Neural crest cell (in vitro differentiated cells): ENCODE data around the gene TMEM252. TPM values are rescaled to one million over a fixed set of nuclear protein-coding genes. Genes with fewer than 3 reads are reported as not detected.

ENCODE experiments used
- DNase-seq: peaks from one replicate; pipeline ENCODE4 v3.0.0; 2021; ENCODE audit warnings: low read depth, mixed read lengths, low spot score
- H3K27ac Mint-ChIP-seq: one replicate; pipeline ENCODE4 v1.8.0; 2021; ENCODE audit warnings: mild to moderate bottlenecking, mixed read lengths; ENCODE audit not compliant: unreplicated experiment
- H3K27me3 Mint-ChIP-seq: 2 replicates; pipeline ENCODE4 v1.8.0; 2021; ENCODE audit warnings: low read depth, mild to moderate bottlenecking, mixed read lengths
- H3K36me3 Mint-ChIP-seq: 2 replicates; pipeline ENCODE4 v1.8.0; 2021; ENCODE audit warnings: low read depth, mild to moderate bottlenecking, mixed read lengths
- H3K4me1 Mint-ChIP-seq: 2 replicates; pipeline ENCODE4 v1.8.0; 2021; ENCODE audit warnings: mixed read lengths
- H3K4me3 Mint-ChIP-seq: one replicate; pipeline ENCODE4 v1.8.0; 2021; ENCODE audit warnings: mild to moderate bottlenecking, mixed read lengths
- H3K9me3 Mint-ChIP-seq: 2 replicates; pipeline ENCODE4 v1.8.0; 2021; ENCODE audit warnings: mixed read lengths
- total RNA-seq: library from RNA; stranded (reverse); gene quantifications from 2 replicates; pipeline ENCODE4 v1.2.1, GENCODE V29; 2021
- TF ChIP-seq, protein P1 (sequence below): fragments of 200-600 bp; sonication (generic); conservative IDR thresholded peaks from 2 replicates; pipeline ENCODE4 v1.5.0; 2021; ENCODE audit warnings: antibody characterized with exemption, mild to moderate bottlenecking

The TMEM252 gene
- total RNA-seq, 1 donor from 2014 or later = not detected

DNA sequence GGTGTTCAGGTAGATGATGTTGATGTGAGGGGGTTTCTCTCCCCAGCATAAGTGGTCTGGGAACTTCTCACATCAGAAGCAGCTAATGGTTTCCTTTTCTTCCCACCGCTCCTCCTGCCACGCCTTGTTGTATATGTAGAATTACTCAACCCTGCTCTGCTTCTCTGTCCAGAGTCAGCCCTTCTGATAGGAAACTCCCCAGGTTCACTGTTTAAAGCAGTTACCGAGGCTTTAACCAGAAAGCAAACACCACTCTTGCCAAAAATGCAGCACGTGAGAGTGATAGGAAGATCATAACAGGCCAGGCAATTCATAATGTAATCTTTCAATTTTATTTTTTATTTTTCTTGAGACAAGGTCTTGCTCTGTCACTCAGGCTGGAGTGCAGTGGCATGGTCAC lies 10.5 kb upstream of the TMEM252 start:
- H3K27me3 Mint-ChIP-seq = peaks cover 15% of the 10 kb centered on the region
- no peaks in the 10 kb centered on the region for H3K9me3 Mint-ChIP-seq

DNA sequence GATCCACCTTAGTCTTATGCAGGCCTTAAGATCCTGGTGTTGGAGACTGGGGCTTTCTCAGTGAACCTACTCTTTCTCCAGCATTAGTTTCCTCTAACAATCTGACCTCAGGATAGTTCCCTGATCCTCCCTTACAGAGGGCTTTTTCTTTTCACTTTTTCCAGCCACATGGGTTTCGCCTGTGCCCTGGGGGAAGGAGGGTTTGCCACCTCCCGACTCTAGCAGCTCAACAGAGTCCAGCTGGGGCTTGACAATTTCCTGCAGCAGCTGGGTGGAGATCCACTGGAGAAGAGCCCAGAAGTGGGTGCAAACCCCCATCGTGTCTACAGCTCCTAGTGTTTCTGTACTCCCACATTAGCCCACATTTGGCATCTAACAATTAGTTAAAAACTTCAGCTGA lies 7.6 kb upstream of the TMEM252 start:
- TF ChIP-seq, protein P1, sequence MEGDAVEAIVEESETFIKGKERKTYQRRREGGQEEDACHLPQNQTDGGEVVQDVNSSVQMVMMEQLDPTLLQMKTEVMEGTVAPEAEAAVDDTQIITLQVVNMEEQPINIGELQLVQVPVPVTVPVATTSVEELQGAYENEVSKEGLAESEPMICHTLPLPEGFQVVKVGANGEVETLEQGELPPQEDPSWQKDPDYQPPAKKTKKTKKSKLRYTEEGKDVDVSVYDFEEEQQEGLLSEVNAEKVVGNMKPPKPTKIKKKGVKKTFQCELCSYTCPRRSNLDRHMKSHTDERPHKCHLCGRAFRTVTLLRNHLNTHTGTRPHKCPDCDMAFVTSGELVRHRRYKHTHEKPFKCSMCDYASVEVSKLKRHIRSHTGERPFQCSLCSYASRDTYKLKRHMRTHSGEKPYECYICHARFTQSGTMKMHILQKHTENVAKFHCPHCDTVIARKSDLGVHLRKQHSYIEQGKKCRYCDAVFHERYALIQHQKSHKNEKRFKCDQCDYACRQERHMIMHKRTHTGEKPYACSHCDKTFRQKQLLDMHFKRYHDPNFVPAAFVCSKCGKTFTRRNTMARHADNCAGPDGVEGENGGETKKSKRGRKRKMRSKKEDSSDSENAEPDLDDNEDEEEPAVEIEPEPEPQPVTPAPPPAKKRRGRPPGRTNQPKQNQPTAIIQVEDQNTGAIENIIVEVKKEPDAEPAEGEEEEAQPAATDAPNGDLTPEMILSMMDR = no peak
- H3K36me3 Mint-ChIP-seq = no peaks in the 10 kb centered on the region
- H3K4me3 Mint-ChIP-seq = no peak overlapping the region
- H3K4me1 Mint-ChIP-seq = peaks cover 8% of the 10 kb centered on the region
- peaks cover 31% of the 10 kb centered on the region for H3K27me3 Mint-ChIP-seq
- no peaks in the 10 kb centered on the region for H3K9me3 Mint-ChIP-seq
- H3K27ac Mint-ChIP-seq = no peak overlapping the region
- no peak for DNase-seq

More for the DNA sequence above, 10.5 kb upstream of the TMEM252 start:
- H3K4me1 Mint-ChIP-seq = peaks cover 12% of the 10 kb centered on the region
- no peaks in the 10 kb centered on the region for H3K36me3 Mint-ChIP-seq
- H3K27ac Mint-ChIP-seq = no peak overlapping the region
- no peak overlapping the region for H3K4me3 Mint-ChIP-seq
- no peak for DNase-seq
- TF ChIP-seq, protein P1 = no peak

DNA sequence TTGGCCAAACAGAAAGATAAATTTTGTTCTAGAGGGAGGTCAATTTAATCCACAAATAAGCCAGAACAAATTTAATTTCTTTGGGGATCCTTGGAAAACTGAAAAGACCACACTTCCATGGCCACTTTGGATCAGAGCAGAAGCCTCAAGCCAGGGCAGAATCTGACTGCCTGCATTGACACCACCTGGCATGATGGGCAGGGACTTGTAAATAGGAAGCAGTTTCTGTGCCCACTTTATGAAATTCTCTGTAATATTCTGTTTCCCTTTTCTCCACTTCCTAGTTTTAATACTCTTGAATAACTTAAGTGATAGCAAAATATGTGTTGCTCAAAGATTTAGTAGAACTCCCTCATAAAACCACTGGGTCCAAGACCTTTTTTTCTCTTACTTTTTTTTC lies 6.7 kb upstream of the TMEM252 start:
- no peak overlapping the region for H3K27ac Mint-ChIP-seq
- no peak for DNase-seq
- H3K9me3 Mint-ChIP-seq = no peaks in the 10 kb centered on the region
- TF ChIP-seq, protein P1 = no peak
- no peaks in the 10 kb centered on the region for H3K36me3 Mint-ChIP-seq
- peaks cover 3% of the 10 kb centered on the region for H3K4me1 Mint-ChIP-seq
- H3K27me3 Mint-ChIP-seq = peaks cover 37% of the 10 kb centered on the region
- H3K4me3 Mint-ChIP-seq = no peak overlapping the region

DNA sequence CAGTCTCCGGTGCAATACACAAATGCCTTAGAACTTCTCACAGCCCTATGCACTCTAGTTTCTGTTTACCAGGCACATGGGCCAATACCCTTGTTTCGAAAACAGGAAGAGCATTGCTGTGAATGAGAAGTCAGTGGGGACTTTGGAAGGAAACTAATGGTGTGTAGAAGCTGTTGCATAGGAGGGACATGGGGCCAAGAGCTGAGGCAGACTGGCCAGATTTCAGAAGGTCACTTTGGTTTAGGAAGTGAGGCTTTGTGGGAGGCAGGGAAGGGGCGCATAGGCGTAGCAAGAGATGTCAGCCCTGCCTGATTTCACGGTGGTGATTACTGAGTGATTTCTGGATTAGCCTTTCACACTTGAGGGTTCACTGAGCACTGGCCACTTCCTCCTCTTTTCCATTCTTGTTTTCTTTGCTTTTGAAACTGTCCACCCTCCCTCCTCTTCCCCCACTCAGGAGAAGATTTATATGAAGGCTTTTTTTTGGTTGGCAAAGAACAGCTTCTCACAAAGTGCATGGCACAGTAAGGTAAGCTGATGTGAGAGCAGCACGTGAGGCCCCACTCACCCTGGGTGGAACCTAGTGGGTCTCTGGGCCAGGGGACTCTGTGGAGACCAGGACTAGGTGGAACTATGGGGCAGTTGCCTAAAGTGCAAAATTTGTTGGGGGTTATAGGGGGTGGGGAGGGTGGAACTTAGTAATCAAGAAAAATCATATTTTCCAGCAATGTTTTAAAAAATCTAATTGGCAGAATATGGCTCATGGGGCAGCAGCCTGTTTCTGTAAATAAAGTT lies 6.1 kb upstream of the TMEM252 start:
- H3K27ac Mint-ChIP-seq = no peak overlapping the region
- H3K4me3 Mint-ChIP-seq = no peak overlapping the region
- TF ChIP-seq, protein P1 = no peak
- no peak for DNase-seq
- H3K36me3 Mint-ChIP-seq = no peaks in the 10 kb centered on the region
- H3K9me3 Mint-ChIP-seq = no peaks in the 10 kb centered on the region
- peaks cover 43% of the 10 kb centered on the region for H3K27me3 Mint-ChIP-seq
- no peaks in the 10 kb centered on the region for H3K4me1 Mint-ChIP-seq

DNA sequence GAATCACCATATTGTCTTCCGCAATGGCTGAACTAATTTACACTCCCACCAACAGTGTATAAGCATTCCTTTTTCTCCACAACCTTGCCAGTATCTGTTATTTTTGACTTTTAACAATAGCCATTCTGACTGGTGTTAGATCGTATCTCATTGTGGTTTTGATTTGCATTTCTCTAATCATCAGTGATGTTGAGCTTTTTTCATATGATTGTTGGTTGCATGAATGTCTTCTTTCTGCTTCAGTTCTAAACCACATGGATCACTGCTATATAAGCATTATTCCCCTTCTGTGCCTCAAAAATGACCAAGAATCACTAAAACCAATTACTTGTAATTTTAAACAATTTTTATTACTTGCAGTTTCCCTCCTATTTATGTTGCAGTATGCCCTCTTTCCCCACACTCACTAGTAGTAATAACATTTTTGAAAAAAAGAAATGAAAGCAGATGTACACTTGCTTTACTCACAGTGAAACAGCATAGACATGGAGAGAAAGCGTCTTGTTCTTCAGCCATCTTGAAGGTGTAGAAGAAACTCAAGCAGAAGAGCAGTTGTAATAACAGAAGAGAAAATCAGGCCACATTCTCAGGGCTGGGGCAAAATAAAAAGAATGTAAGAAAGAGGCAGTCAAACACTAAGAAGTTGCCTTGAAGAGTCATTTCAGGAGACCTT lies 4.5 kb upstream of the TMEM252 start:
- H3K4me1 Mint-ChIP-seq = no peaks in the 10 kb centered on the region
- no peak overlapping the region for H3K27ac Mint-ChIP-seq
- no peaks in the 10 kb centered on the region for H3K9me3 Mint-ChIP-seq
- no peak overlapping the region for H3K4me3 Mint-ChIP-seq
- DNase-seq = no peak
- H3K27me3 Mint-ChIP-seq = peaks cover 53% of the 10 kb centered on the region
- no peaks in the 10 kb centered on the region for H3K36me3 Mint-ChIP-seq
- TF ChIP-seq, protein P1 = no peak
